Spleen (tissue), 11 donors: Measurements from ENCODE around the gene SNX19. TPM values are rescaled to one million over a fixed set of nuclear protein-coding genes. Genes with fewer than 3 reads are reported as not detected.
A peak's percentile ranks its signal among the peaks of the same experiment; 100 is the strongest.

Source experiments
- DNase-seq: peaks from one replicate; pipeline ENCODE4 v3.0.0-alpha.2; 2020
- H3K27ac ChIP-seq, 8 donors: fragments of 200-600 bp; sonication (generic) in 7 of 8; 1 replicate in 4 of 8; 2 replicates in 4 of 8; pipeline versions ENCODE4 v1.5.0 to v1.8.0; 2016 to 2021; ENCODE audit warnings: inconsistent platforms in 4 of 8, mild to moderate bottlenecking in 4 of 8, moderate library complexity in 1 of 8
- H3K27me3 ChIP-seq, 7 donors: fragments of 200-600 bp; sonication (generic) in 6 of 7; replicated peaks in 1 of 7; 1 replicate in 4 of 7; 2 replicates in 3 of 7; pipeline versions ENCODE4 v1.5.0 to v1.8.0; 2016 to 2021; ENCODE audit warnings: inconsistent platforms in 3 of 7, mild to moderate bottlenecking in 1 of 7
- H3K36me3 ChIP-seq, 6 donors: fragments of 200-600 bp; sonication (generic) in 5 of 6; 1 replicate in 4 of 6; 2 replicates in 2 of 6; pipeline versions ENCODE4 v1.5.0 to v1.8.0; 2016 to 2021; ENCODE audit warnings: inconsistent platforms in 2 of 6
- H3K4me1 ChIP-seq, 6 donors: fragments of 200-600 bp; sonication (generic) in 5 of 6; 1 replicate in 3 of 6; 2 replicates in 3 of 6; pipeline versions ENCODE4 v1.5.0 to v1.8.0; 2016 to 2021; ENCODE audit warnings: inconsistent platforms in 3 of 6
- H3K4me3 ChIP-seq, 8 donors: fragments of 200-600 bp; sonication (generic) in 7 of 8; 1 replicate in 4 of 8; 2 replicates in 4 of 8; pipeline versions ENCODE4 v1.5.0 to v1.8.0; 2016 to 2021; ENCODE audit warnings: inconsistent platforms in 4 of 8, mild to moderate bottlenecking in 4 of 8, moderate library complexity in 2 of 8
- H3K9me3 ChIP-seq, 8 donors: fragments of 200-600 bp; sonication (generic) in 7 of 8; 1 replicate in 4 of 8; 2 replicates in 4 of 8; pipeline versions ENCODE4 v1.5.0 to v1.8.0; 2016 to 2021; ENCODE audit warnings: inconsistent platforms in 4 of 8
- POLR2A ChIP-seq, 3 donors: fragments of 450-650 bp; IDR thresholded peaks; one replicate each; pipeline ENCODE4 v1.5.1; 2017; ENCODE audit warnings: antibody characterized with exemption in 3 of 3, mild to moderate bottlenecking in 1 of 3
- POLR2AphosphoS5 ChIP-seq, 3 donors: sonication (generic); formaldehyde crosslinking; IDR thresholded peaks; one replicate each; pipeline ENCODE4 v1.5.1; 2017; ENCODE audit warnings: antibody characterized with exemption in 3 of 3
- WGBS, 5 donors: extraction: QIAGEN DNeasy Blood & Tissue Kit in 3 of 5; methylation state at CpG; one replicate each; pipeline versions ENCODE4 v1.1.5 to v1.1.7; 2013 to 2018; 5-methylcytosine and 5-hydroxymethylcytosine counted together
- intact Hi-C: fragments of 100-400 bp; cut with DNase I; formaldehyde crosslinking; loops from one replicate; pipeline ENCODE4 v1.15.0; 2023; ENCODE audit warnings: low total_unique reads
- polyA plus RNA-seq, 3 donors: library from polyadenylated mRNA; stranded (reverse); fragments of 200-250 nt; gene quantifications; one replicate each; pipeline ENCODE4 v1.2.1, GENCODE V29; 2013
- total RNA-seq, 7 donors: library from RNA; depleted of rRNA in 3 of 7; stranded (reverse); fragments of >200 nt in 3 of 7; fragmentation: NEBNext Ultra II Directional in 4 of 7; extraction: Animal tissue kit (Norgen Biotek cat#: 25700) in 4 of 7; gene quantifications; one replicate each; pipeline versions ENCODE4 v1.1.0 to v1.2.1, GENCODE V29; 2016 to 2021
- TF ChIP-seq, protein P1 (sequence below), 11 experiments: fragments of 200-600 bp in 7 of 11; fragments of 450-650 bp in 4 of 11; sonication (generic) in 4 of 11; IDR thresholded peaks in 8 of 11; conservative IDR thresholded peaks in 3 of 11; 1 replicate in 7 of 11; 2 replicates in 4 of 11; pipeline versions ENCODE4 v1.4.0 to v1.8.0; 2016 to 2021; ENCODE audit warnings: antibody characterized with exemption in 11 of 11, inconsistent platforms in 4 of 11, mild to moderate bottlenecking in 1 of 11
- donor health status: healthy with polysubstance abuse.
- donor health status: DM: no; HTN: no; CAD: no; lungs with moderate emphysema.
- donor health status: DM: no; HTN: no; CAD: no.
- donor health status: Bipolar disorder and iron deficiency.
- donor health status: healthy.
- donor health status: DM: no; HTN: no; CAD: no.
- donor health status: DM: yes; HTN: yes; CAD: no.

The SNX19 gene
- total and polyA plus RNA-seq, 10 donors, result 6.0 to 121 (median 64.8) TPM

DNA sequence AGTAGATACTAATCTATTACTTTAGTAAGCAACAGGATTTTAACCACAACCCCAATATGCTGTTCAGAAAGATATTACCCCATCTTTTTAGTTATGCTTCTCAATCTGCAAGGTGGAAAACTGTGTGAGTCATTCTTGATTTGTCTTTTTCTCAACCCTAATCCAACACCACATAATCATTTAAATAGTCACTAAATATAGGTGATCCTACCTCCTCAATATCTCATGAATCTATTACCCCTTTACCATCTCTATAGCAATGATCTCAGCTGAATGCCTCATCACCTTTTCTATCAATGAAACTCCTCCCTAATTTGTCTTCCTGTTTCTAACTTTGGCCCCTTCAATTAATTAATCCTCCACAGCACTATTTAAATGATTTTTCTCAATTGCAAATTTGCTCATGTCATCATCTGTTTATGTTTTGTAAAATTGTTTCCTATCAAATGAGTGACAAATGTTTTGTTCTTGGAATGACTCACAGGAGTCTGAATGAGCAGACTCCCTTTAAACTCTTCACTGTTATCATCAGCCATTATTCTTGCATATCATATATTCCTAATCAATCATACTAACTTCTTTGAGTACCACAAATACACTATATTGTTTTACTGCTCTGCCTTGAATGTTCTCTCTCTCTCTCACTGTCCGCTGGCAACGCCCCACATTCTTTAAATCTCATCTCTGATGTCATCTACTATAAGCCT is 26.1 kb downstream of the SNX19 start:
- H3K36me3 ChIP-seq, result peaks cover 6 to 98% (median 43%) of the 10 kb centered on the region in 6 donors
- TF ChIP-seq POLR2A (IDR thresholded peaks at IDR 0.05) (no peak), POLR2AphosphoS5 (IDR thresholded peaks at IDR 0.05) (no peak)
- TF ChIP-seq, protein P1, sequence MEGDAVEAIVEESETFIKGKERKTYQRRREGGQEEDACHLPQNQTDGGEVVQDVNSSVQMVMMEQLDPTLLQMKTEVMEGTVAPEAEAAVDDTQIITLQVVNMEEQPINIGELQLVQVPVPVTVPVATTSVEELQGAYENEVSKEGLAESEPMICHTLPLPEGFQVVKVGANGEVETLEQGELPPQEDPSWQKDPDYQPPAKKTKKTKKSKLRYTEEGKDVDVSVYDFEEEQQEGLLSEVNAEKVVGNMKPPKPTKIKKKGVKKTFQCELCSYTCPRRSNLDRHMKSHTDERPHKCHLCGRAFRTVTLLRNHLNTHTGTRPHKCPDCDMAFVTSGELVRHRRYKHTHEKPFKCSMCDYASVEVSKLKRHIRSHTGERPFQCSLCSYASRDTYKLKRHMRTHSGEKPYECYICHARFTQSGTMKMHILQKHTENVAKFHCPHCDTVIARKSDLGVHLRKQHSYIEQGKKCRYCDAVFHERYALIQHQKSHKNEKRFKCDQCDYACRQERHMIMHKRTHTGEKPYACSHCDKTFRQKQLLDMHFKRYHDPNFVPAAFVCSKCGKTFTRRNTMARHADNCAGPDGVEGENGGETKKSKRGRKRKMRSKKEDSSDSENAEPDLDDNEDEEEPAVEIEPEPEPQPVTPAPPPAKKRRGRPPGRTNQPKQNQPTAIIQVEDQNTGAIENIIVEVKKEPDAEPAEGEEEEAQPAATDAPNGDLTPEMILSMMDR (IDR thresholded peaks at IDR 0.05 in 8 of 11, conservative IDR thresholded peaks at IDR 0.05 in 3 of 11), result no peak

DNA sequence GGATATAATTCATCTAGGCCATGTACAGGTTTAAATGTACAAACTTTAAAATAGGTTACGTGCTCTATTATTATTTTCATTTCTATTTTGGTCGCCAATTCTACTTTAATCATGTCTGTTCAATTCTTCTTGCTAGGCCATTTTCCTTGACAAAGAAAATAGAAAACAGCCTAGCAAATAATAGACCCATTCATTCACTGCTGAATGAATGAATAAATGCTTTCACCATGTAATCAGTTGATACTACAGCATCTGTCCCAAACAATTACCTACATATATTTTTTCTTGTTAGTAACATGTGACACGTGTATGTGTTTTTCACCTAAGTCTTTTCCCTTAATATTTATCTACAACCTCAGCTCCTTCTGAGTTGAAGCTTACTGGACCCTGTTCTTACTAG is 27.5 kb downstream of the SNX19 start:
- intact Hi-C loops, result no loop called here
- no peak overlapping the region for H3K27ac ChIP-seq
- TF ChIP-seq, protein P1 (IDR thresholded peaks at IDR 0.05 in 8 of 11, conservative IDR thresholded peaks at IDR 0.05 in 3 of 11), result no peak
- TF ChIP-seq POLR2A (IDR thresholded peaks at IDR 0.05), result no peak
- no peak for TF ChIP-seq POLR2AphosphoS5 (IDR thresholded peaks at IDR 0.05)
- H3K27me3 ChIP-seq, result no peaks in the 10 kb centered on the region
- peaks cover 0 to 8% (median 2%) of the 10 kb centered on the region in 6 donors for H3K4me1 ChIP-seq
- 93 to 98% (median 95%) methylated on average over 3 of the region's 3 CpGs for WGBS, 5 donors
- no peak overlapping the region for H3K4me3 ChIP-seq
- H3K9me3 ChIP-seq, result no peaks in the 10 kb centered on the region
- no peak for DNase-seq
- peaks cover 5 to 98% (median 39%) of the 10 kb centered on the region in 6 donors for H3K36me3 ChIP-seq

More for the DNA sequence above, 26.1 kb downstream of the SNX19 start:
- DNase-seq, result no peak
- Histone ChIP-seq H3K9me3 (no peaks in the 10 kb centered on the region), H3K27me3 (no peaks in the 10 kb centered on the region), H3K4me3 (no peak overlapping the region), H3K27ac (no peak overlapping the region), H3K4me1 (peaks cover 0 to 22% (median 10%) of the 10 kb centered on the region in 6 donors)
- 84 to 95% (median 91%) methylated on average over 2 of the region's 2 CpGs for WGBS, 5 donors
- intact Hi-C loops, result loop anchor here (10.0 kb wide), 1 partner anchor 455 kb away; no protein-coding TSS in a partner anchor

DNA sequence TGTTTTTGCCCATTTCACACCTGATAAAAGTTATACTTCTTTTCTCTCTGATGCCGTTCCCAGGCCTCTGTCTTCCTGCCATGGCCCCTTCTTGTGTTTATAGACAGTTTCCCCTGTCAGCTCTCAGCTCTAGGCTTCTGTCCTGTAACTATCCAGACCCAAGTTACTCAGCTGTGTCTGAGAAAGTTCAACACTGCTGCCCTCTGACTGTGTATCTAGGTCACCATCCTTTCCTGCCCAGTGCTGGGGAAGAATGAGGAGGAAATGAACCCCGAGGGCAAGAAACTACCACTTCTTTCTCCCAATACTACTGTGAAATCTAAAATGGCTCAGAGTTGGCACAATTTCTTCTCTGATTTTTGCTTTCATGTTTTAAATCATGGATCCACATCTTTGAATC is 29.6 kb downstream of the SNX19 start:
- no peak overlapping the region for H3K27ac ChIP-seq
- peaks cover 3 to 98% (median 41%) of the 10 kb centered on the region in 6 donors for H3K36me3 ChIP-seq
- H3K4me3 ChIP-seq, result no peak overlapping the region
- intact Hi-C loops, result no loop called here
- H3K27me3 ChIP-seq, result no peaks in the 10 kb centered on the region
- H3K4me1 ChIP-seq, result peaks cover 0 to 6% (median 0%) of the 10 kb centered on the region in 6 donors
- no peak for DNase-seq
- TF ChIP-seq POLR2A (IDR thresholded peaks at IDR 0.05) (no peak), POLR2AphosphoS5 (IDR thresholded peaks at IDR 0.05) (peak in 1 of 3 donors; percentile 7)
- TF ChIP-seq, protein P1 (IDR thresholded peaks at IDR 0.05 in 8 of 11, conservative IDR thresholded peaks at IDR 0.05 in 3 of 11), result no peak
- WGBS, 5 donors, result 66 to 81% (median 78%) methylated on average over 2 of the region's 2 CpGs
- H3K9me3 ChIP-seq, result no peaks in the 10 kb centered on the region

DNA sequence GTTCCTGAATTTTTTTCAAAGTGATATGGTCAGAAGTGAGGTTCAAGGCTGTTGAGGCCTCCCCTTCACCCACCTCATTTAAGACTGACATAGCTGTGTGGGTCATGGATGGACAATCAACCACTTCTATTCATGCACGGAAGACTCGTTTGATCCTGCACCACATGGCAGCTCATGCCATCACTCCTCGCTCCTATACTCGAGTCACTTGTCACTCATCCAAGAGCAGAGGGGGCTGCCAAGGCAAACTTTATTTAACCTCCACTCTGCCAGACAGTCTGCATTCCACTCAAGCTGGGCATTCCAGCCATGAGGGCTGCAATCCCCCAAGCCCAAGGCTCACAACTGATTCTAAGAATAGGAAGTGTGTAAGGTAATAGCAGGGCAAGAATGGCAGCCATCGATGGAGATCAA is 34.1 kb downstream of the SNX19 start:
- WGBS, 5 donors, result 56 to 85% (median 82%) methylated on average over 5 of the region's 5 CpGs
- H3K36me3 ChIP-seq, result peaks cover 0 to 100% (median 75%) of the 10 kb centered on the region in 6 donors
- H3K27ac ChIP-seq, result no peak overlapping the region

More for the DNA sequence above, 34.1 kb downstream of the SNX19 start:
- Histone ChIP-seq H3K4me1 (peaks cover 0 to 6% (median 0%) of the 10 kb centered on the region in 6 donors), H3K27me3 (no peaks in the 10 kb centered on the region), H3K4me3 (no peak overlapping the region), H3K9me3 (no peaks in the 10 kb centered on the region)
- no peak for TF ChIP-seq POLR2AphosphoS5 (IDR thresholded peaks at IDR 0.05)
- no peak for TF ChIP-seq POLR2A (IDR thresholded peaks at IDR 0.05)
- TF ChIP-seq, protein P1 (IDR thresholded peaks at IDR 0.05 in 8 of 11, conservative IDR thresholded peaks at IDR 0.05 in 3 of 11), result no peak
- no peak for DNase-seq
- intact Hi-C loops, result no loop called here
